SK-N-SH (cell line): ENCODE results near the gene BCAS4. TPM values are rescaled to one million over a fixed set of nuclear protein-coding genes. Genes with fewer than 3 reads are reported as not detected.

ENCODE experiments used
- CTCF ChIA-PET: fragments of 300-600, 350-600 bp; formaldehyde crosslinking; extraction: SDS; loops from one replicate; lab custom pipeline; 2021; lab: Yijun Ruan, JAX
- POLR2A ChIA-PET: fragments of 350-600 bp; sonication (Branson Sonifier 250); formaldehyde crosslinking; extraction: SDS; loops from one replicate; lab custom pipeline; 2020; ENCODE audit warnings: antibody characterized with exemption, inconsistent platforms; lab: Yijun Ruan, JAX
- DNase-seq: peaks from one replicate; pipeline ENCODE4 v3.0.0; 2012
- H2AFZ ChIP-seq: fragments of 200-600 bp; sonication (generic); 2 replicates; pipeline ENCODE4 v1.8.1; 2016; ENCODE audit warnings: antibody characterized with exemption, mild to moderate bottlenecking, low read depth
- H3F3A ChIP-seq: fragments of 200-600 bp; sonication (generic); replicated peaks from 2 replicates; pipeline ENCODE3; 2016; ENCODE audit warnings: antibody characterized with exemption, mild to moderate bottlenecking; ENCODE audit not compliant: insufficient read depth
- H3K27ac ChIP-seq, 2 experiments: fragments of 200-500 bp in 1 of 2; fragments of 200-600 bp in 1 of 2; sonication (Bioruptor generic) in 1 of 2; sonication (generic), shearing (Covaris generic) in 1 of 2; 2 replicates each; pipeline versions ENCODE4 v1.5.1 to v1.6.1; 2014 to 2016; ENCODE audit warnings: low read depth in 2 of 2, inconsistent platforms in 1 of 2, low read length in 1 of 2, mild to moderate bottlenecking in 1 of 2, mixed read lengths in 1 of 2
- H3K27me3 ChIP-seq: fragments of 200-600 bp; sonication (generic), shearing (Covaris generic); 2 replicates; pipeline ENCODE4 v1.6.1; 2016; ENCODE audit warnings: mixed run types; ENCODE audit not compliant: insufficient read depth
- H3K36me3 ChIP-seq, 2 experiments: fragments of 200-500 bp in 1 of 2; fragments of 200-600 bp in 1 of 2; sonication (Bioruptor generic) in 1 of 2; sonication (generic) in 1 of 2; replicated peaks in 1 of 2; 2 replicates each; pipeline versions ENCODE3 to v1.5.1; 2014 to 2016; ENCODE audit warnings: low read length in 1 of 2, mild to moderate bottlenecking in 1 of 2; ENCODE audit not compliant: insufficient read depth in 2 of 2, control insufficient read depth in 1 of 2
- H3K4me1 ChIP-seq, 2 experiments: fragments of 200-500 bp in 1 of 2; fragments of 200-600 bp in 1 of 2; sonication (Bioruptor generic) in 1 of 2; sonication (generic), shearing (Covaris generic) in 1 of 2; 2 replicates each; pipeline versions ENCODE4 v1.5.1 to v1.6.1; 2014 to 2016; ENCODE audit warnings: low read depth in 1 of 2, low read length in 1 of 2, mixed run types in 1 of 2; ENCODE audit not compliant: insufficient read depth in 2 of 2, control insufficient read depth in 1 of 2
- H3K4me2 ChIP-seq: fragments of 200-600 bp; sonication (generic), shearing (Covaris generic); 2 replicates; pipeline ENCODE4 v1.6.1; 2017; ENCODE audit warnings: mixed run types
- H3K4me3 ChIP-seq, 2 experiments: fragments of 200-500 bp in 1 of 2; fragments of 200-600 bp in 1 of 2; sonication (Bioruptor generic) in 1 of 2; sonication (generic), shearing (Covaris generic) in 1 of 2; 2 replicates each; pipeline versions ENCODE4 v1.5.1 to v1.8.1; 2014 to 2016; ENCODE audit warnings: low read depth in 2 of 2, inconsistent platforms in 1 of 2, low read length in 1 of 2, mild to moderate bottlenecking in 1 of 2, mixed read lengths in 1 of 2, moderate library complexity in 1 of 2
- H3K79me2 ChIP-seq: fragments of 200-600 bp; sonication (generic); 2 replicates; pipeline ENCODE4 v1.8.1; 2017; ENCODE audit warnings: mild to moderate bottlenecking; ENCODE audit not compliant: insufficient read depth
- H3K9ac ChIP-seq: fragments of 200-600 bp; sonication (generic); 2 replicates; pipeline ENCODE4 v1.6.1; 2017; ENCODE audit warnings: mixed run types
- H3K9me2 ChIP-seq: fragments of 200-600 bp; sonication (generic); 2 replicates; pipeline ENCODE4 v1.6.1; 2017; ENCODE audit warnings: mixed run types
- H3K9me3 ChIP-seq: fragments of 200-600 bp; sonication (generic); 2 replicates; pipeline ENCODE4 v1.6.1; 2017; ENCODE audit warnings: mixed run types, mild to moderate bottlenecking, moderate library complexity
- H4K20me1 ChIP-seq: fragments of 200-600 bp; sonication (generic); 2 replicates; pipeline ENCODE4 v1.6.1; 2017; ENCODE audit warnings: mild to moderate bottlenecking, mixed run types; ENCODE audit not compliant: insufficient read depth
- FOSL2 ChIP-seq: IDR thresholded peaks from 2 replicates; pipeline ENCODE4 v1.4.0; 2012; ENCODE audit warnings: low read depth, mild to moderate bottlenecking, moderate library complexity, borderline replicate concordance
- FOXM1 ChIP-seq: IDR thresholded peaks from 2 replicates; pipeline ENCODE4 v1.4.0; 2012; ENCODE audit warnings: low read depth, mild to moderate bottlenecking
- JUND ChIP-seq: IDR thresholded peaks from 2 replicates; pipeline ENCODE4 v1.4.0; 2012
- MEF2A ChIP-seq: IDR thresholded peaks from 2 replicates; pipeline ENCODE4 v1.4.0; 2012; ENCODE audit warnings: low read depth, borderline replicate concordance
- MXI1 ChIP-seq: IDR thresholded peaks from 2 replicates; pipeline ENCODE4 v1.6.1; 2012; ENCODE audit warnings: mild to moderate bottlenecking, low read depth, low read length, improper control_type of control experiment
- NFIC ChIP-seq: IDR thresholded peaks from 2 replicates; pipeline ENCODE4 v1.4.0; 2012; ENCODE audit warnings: borderline replicate concordance
- NRF1 ChIP-seq: IDR thresholded peaks from 2 replicates; pipeline ENCODE4 v1.6.1; 2012; ENCODE audit warnings: low read depth, mild to moderate bottlenecking, low read length
- POLR2AphosphoS5 ChIP-seq: IDR thresholded peaks from 2 replicates; pipeline ENCODE4 v1.6.1; 2012; ENCODE audit warnings: low read depth, low read length
- RCOR1 ChIP-seq: fragments of 150-350 bp; IDR thresholded peaks from 2 replicates; pipeline ENCODE4 v1.6.1; 2017; ENCODE audit warnings: antibody characterized with exemption, low read length
- SIN3A ChIP-seq: IDR thresholded peaks from 2 replicates; pipeline ENCODE4 v1.6.1; 2012; ENCODE audit warnings: low read depth, mild to moderate bottlenecking, low read length, moderate library complexity, borderline replicate concordance
- TEAD4 ChIP-seq: IDR thresholded peaks from 2 replicates; pipeline ENCODE4 v1.4.0; 2012; ENCODE audit warnings: mild to moderate bottlenecking, borderline replicate concordance; ENCODE audit not compliant: insufficient read depth
- WGBS: methylation state at CpG from one replicate; pipeline ENCODE4 v1.1.6; 2017; ENCODE audit warnings: low lambda C conversion rate; 5-methylcytosine and 5-hydroxymethylcytosine counted together
- polyA plus RNA-seq, 3 experiments: library from polyadenylated mRNA; depleted of rRNA; stranded (reverse); fragments of >200 nt; gene quantifications; 2 replicates each; pipeline ENCODE4 v1.2.3, GENCODE V29; 2012
- TF ChIP-seq, protein P1 (sequence below): IDR thresholded peaks from 2 replicates; pipeline ENCODE4 v1.4.0; 2012; ENCODE audit warnings: low read depth, borderline replicate concordance
- TF ChIP-seq, protein P2 (sequence below): fragments of 200-600 bp; sonication (generic); IDR thresholded peaks from 2 replicates; pipeline ENCODE4 v1.6.1; 2017; ENCODE audit warnings: antibody characterized with exemption, mild to moderate bottlenecking, moderate library complexity
- TF ChIP-seq, protein P3 (sequence below): fragments of 150-350 bp; IDR thresholded peaks from 2 replicates; pipeline ENCODE4 v1.6.1; 2017; ENCODE audit warnings: antibody characterized with exemption, low read length, low read depth, borderline replicate concordance
- TF ChIP-seq, protein P4 (sequence below): IDR thresholded peaks from 2 replicates; pipeline ENCODE4; 2012
- TF ChIP-seq, protein P5 (sequence below): IDR thresholded peaks from 2 replicates; pipeline ENCODE4 v1.4.0; 2012; ENCODE audit warnings: low read depth
- TF ChIP-seq, protein P6 (sequence below): IDR thresholded peaks from 2 replicates; pipeline ENCODE4 v1.4.0; 2012; ENCODE audit warnings: low read depth, borderline replicate concordance

Gene BCAS4
- polyA plus RNA-seq, 1 of the 3 experiments (the other 2 are of a cell fraction): 43.8 TPM

DNA sequence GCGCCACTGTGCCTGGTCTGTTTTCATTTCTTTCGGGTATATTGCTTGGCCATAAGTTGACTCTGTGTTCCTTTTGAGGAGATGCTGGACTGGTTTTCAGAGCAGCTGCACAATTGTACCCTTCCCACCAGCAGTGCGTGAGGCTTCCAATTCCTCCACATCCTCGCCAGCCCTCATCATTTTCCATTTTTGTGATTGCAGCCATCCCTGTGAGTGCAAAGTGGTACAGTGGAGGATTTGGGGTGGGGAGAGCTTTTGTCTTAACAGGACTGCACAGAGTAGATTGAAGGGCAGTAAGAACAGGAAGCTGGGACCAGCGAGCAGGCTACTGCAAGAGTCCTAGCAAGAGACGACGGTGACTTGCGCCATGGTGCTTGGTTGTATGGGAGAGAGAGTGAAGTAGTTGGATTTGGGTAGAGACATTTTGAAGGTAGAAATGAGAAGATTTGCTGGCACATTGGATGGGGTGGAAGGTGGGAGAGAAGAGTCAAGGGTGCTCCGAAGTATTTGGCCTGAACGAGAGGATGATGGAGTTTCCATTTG lies 18.3 kb downstream of the BCAS4 start:
- POLR2A ChIA-PET: no interaction called here

More for the DNA sequence above, 18.3 kb downstream of the BCAS4 start:
- Histone ChIP-seq H3K27ac (no peak overlapping the region), H3K4me2 (no peak overlapping the region), H4K20me1 (no peaks in the 10 kb centered on the region), H3K36me3 (no peaks in the 10 kb centered on the region), H3K4me3 (no peak overlapping the region), H3K9ac (no peak overlapping the region), H3F3A (peaks cover 8% of the 10 kb centered on the region), H3K27me3 (no peaks in the 10 kb centered on the region), H3K9me3 (no peaks in the 10 kb centered on the region), H3K9me2 (no peaks in the 10 kb centered on the region), H3K4me1 (peaks cover 6 to 8% of the 10 kb centered on the region in 2 experiments; a peak in 1 of 4 replicates), H3K79me2 (peaks cover 18% of the 10 kb centered on the region; the same call in 1 of the 2 replicates), H2AFZ (no peak overlapping the region)
- TF ChIP-seq, protein P1, sequence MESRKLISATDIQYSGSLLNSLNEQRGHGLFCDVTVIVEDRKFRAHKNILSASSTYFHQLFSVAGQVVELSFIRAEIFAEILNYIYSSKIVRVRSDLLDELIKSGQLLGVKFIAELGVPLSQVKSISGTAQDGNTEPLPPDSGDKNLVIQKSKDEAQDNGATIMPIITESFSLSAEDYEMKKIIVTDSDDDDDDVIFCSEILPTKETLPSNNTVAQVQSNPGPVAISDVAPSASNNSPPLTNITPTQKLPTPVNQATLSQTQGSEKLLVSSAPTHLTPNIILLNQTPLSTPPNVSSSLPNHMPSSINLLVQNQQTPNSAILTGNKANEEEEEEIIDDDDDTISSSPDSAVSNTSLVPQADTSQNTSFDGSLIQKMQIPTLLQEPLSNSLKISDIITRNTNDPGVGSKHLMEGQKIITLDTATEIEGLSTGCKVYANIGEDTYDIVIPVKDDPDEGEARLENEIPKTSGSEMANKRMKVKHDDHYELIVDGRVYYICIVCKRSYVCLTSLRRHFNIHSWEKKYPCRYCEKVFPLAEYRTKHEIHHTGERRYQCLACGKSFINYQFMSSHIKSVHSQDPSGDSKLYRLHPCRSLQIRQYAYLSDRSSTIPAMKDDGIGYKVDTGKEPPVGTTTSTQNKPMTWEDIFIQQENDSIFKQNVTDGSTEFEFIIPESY: no peak
- TF ChIP-seq, protein P2, sequence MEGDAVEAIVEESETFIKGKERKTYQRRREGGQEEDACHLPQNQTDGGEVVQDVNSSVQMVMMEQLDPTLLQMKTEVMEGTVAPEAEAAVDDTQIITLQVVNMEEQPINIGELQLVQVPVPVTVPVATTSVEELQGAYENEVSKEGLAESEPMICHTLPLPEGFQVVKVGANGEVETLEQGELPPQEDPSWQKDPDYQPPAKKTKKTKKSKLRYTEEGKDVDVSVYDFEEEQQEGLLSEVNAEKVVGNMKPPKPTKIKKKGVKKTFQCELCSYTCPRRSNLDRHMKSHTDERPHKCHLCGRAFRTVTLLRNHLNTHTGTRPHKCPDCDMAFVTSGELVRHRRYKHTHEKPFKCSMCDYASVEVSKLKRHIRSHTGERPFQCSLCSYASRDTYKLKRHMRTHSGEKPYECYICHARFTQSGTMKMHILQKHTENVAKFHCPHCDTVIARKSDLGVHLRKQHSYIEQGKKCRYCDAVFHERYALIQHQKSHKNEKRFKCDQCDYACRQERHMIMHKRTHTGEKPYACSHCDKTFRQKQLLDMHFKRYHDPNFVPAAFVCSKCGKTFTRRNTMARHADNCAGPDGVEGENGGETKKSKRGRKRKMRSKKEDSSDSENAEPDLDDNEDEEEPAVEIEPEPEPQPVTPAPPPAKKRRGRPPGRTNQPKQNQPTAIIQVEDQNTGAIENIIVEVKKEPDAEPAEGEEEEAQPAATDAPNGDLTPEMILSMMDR: no peak
- TF ChIP-seq MEF2A: no peak
- TF ChIP-seq FOXM1: no peak
- no peak for TF ChIP-seq NRF1
- no peak for TF ChIP-seq TEAD4
- TF ChIP-seq MXI1: no peak
- no peak for TF ChIP-seq RCOR1
- TF ChIP-seq FOSL2: no peak
- no peak for TF ChIP-seq NFIC
- TF ChIP-seq, protein P3, sequence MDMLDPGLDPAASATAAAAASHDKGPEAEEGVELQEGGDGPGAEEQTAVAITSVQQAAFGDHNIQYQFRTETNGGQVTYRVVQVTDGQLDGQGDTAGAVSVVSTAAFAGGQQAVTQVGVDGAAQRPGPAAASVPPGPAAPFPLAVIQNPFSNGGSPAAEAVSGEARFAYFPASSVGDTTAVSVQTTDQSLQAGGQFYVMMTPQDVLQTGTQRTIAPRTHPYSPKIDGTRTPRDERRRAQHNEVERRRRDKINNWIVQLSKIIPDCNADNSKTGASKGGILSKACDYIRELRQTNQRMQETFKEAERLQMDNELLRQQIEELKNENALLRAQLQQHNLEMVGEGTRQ: no peak
- no peak for TF ChIP-seq JUND
- TF ChIP-seq, protein P4, sequence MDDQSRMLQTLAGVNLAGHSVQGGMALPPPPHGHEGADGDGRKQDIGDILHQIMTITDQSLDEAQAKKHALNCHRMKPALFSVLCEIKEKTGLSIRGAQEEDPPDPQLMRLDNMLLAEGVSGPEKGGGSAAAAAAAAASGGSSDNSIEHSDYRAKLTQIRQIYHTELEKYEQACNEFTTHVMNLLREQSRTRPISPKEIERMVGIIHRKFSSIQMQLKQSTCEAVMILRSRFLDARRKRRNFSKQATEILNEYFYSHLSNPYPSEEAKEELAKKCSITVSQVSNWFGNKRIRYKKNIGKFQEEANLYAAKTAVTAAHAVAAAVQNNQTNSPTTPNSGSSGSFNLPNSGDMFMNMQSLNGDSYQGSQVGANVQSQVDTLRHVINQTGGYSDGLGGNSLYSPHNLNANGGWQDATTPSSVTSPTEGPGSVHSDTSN: no peak
- no peak for TF ChIP-seq SIN3A
- TF ChIP-seq, protein P5, sequence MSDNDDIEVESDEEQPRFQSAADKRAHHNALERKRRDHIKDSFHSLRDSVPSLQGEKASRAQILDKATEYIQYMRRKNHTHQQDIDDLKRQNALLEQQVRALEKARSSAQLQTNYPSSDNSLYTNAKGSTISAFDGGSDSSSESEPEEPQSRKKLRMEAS: no peak
- no peak for TF ChIP-seq POLR2AphosphoS5
- TF ChIP-seq, protein P6, sequence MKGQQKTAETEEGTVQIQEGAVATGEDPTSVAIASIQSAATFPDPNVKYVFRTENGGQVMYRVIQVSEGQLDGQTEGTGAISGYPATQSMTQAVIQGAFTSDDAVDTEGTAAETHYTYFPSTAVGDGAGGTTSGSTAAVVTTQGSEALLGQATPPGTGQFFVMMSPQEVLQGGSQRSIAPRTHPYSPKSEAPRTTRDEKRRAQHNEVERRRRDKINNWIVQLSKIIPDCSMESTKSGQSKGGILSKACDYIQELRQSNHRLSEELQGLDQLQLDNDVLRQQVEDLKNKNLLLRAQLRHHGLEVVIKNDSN: no peak
- CTCF ChIA-PET: interaction anchor here (0.8 to 1.5 kb wide), 2 partner anchors 19 to 116 kb away, joined by 4 to 7 read pairs; partner anchors contain the start of gene BCAS4
- DNase-seq: no peak
- WGBS: 94% methylated on average over 10 of the region's 10 CpGs
